Activated gamma-delta T cell treated with anti-CD3 and anti-CD28 coated beads, Interleukin-2, amount 50 U/mL, for 16 hours (primary cell): ENCODE data around the gene SH3BP1.
A peak's percentile ranks its signal among the peaks of the same experiment; 100 is the strongest.
"Not testable (repeated sequence)": the region's sequence is repeated elsewhere in the genome, so short reads cannot be mapped to it uniquely, and the experiment has no call there.

ENCODE experiments used
- DNase-seq: peaks from one replicate; pipeline ENCODE4 v3.0.0-alpha.2; 2020; ENCODE audit warnings: low read depth

The SH3BP1 gene, protein sequence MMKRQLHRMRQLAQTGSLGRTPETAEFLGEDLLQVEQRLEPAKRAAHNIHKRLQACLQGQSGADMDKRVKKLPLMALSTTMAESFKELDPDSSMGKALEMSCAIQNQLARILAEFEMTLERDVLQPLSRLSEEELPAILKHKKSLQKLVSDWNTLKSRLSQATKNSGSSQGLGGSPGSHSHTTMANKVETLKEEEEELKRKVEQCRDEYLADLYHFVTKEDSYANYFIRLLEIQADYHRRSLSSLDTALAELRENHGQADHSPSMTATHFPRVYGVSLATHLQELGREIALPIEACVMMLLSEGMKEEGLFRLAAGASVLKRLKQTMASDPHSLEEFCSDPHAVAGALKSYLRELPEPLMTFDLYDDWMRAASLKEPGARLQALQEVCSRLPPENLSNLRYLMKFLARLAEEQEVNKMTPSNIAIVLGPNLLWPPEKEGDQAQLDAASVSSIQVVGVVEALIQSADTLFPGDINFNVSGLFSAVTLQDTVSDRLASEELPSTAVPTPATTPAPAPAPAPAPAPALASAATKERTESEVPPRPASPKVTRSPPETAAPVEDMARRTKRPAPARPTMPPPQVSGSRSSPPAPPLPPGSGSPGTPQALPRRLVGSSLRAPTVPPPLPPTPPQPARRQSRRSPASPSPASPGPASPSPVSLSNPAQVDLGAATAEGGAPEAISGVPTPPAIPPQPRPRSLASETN

DNA sequence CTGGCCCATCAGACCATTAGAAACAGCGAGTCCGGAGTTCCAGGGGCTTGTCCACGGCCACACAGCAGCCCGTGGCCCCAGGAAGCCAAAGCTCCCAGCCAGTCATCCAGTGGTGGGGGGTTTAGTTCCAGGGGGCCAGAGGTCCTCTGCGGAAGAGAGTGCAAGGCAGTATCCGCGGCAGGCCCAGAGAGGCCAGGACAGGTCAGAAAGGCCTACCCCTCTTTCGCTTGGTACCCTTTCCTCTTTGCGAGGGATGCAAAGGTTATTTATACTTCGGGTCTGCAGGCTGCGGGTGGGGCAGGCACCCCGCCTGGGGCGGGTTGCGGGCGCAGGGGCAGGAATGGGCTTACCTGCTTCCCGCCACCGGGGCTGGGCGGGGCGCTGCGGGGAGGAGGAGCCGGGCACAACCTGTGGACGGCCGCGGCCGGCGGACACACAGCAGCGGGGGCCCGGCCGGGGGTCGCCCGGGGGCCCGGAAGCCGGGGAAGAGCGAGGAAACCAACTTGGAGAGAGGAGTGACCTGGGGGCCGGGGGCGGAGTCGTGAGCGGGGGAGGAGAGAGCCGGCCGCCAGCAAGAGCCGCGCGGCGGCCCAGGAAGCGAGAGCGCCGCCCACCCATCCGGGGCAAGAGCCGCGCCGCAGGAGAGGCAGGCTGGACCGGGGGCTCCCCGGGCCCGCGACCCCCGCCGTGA is at the start of gene SH3BP1:
Gene SH3BP1 (plus strand): TSS at position 600 of the 691 bp plus-strand sequence. CDS start 119 bp downstream, outside the sequence.
- DNase-seq = peak; percentile 41

DNA sequence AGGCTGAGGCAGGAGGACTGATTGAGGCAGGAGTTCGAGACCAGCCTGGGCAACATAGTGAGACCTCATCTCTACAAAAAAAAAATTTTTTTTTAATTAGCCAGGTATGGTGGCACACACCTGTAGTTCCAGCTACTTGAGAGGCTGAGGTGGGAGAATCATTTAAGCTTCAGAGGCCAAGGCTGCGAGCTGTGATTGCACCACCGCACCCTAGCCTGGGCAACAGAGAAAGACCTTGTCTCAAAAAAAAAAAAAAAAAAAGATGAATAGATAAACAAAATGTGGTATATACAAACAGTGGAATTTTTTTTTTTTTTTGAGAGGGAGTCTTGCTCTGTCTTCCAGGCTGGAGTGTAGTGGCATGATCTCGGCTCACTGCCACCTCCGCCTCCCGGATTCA is 48.4 kb upstream of the SH3BP1 start:
- not testable (repeated sequence) for DNase-seq

DNA sequence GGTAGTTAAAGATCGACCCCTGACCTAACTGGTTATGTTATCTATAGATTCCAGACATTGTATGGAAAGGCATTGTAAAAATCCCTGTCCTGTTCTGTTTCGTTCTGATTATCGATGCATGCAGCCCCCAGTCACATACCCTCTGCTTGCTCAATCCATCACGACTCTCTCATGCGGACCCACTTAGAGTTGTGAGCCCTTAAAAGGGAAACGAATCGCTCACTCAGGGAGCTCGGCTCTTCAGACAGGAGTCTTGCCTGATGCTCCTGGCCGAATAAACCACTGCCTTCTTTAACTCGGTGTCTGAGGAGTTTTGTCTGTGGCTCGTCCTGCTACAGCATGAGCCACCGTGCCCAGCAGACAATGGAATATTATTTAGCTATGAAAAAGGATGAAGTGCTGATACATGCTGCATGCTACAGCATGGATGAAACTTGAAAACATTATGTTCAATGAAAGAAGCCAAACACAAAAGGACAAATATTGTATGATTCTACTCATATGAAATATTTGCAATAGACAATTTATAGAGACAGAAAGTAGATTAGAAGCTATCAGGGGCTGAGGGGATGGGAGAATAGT is 47.6 kb upstream of the SH3BP1 start:
- DNase-seq = no peak

DNA sequence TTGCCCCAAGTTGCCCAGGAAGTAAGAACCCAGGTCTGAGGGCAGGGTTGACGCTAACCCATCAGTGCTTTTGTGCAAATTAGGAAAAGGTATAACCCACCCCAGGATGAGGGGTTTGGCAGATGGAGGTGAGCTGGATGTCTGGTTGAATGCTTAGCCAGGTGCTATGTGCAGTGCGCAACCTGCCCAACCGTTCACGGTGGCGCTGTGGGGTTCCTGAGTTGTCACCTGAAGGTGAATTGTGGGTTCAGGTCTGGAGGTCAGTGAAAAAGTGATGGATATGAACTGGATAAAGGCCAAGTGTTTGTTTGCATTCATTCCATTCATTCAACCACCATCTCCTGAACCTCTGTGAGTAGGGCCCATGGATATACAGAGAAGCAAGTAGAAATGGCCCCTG is 45.2 kb upstream of the SH3BP1 start:
- no peak for DNase-seq

DNA sequence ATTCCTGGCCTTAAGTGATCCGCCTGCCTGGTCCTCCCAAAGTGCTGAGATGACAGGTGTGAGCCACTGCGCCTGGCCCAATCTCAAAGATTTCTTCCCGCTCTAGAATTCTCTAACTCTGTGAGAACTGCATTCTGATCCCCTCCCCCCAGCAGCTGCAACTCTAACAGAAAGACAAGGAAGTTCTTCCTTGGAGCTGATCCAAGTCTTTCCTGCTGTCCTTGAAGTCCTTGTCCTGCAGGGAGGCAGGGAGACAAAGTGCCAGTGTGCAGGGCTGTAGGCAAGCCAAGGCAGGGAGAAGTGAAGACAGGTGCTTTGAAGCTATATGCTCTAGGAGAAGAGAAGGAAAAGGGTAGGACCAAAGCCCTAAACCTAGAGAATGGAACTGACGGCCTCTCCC is 40.3 kb upstream of the SH3BP1 start:
- no peak for DNase-seq

DNA sequence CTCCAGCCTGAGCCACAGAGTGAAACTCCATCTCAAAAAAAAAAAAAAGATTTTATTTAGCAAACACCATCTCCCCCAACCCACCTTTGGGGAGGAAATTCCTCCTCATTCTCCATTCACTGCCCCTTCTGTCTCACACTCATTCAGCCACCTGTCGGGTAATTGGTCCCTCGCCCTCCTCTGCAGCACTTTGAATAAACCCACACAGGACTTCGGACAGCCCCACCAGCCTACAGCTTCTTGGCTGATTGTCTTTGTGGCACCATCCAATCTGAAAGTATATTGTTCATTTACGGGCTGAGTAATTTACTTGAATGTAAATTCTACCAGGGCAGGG is 38.3 kb upstream of the SH3BP1 start:
- no peak for DNase-seq

DNA sequence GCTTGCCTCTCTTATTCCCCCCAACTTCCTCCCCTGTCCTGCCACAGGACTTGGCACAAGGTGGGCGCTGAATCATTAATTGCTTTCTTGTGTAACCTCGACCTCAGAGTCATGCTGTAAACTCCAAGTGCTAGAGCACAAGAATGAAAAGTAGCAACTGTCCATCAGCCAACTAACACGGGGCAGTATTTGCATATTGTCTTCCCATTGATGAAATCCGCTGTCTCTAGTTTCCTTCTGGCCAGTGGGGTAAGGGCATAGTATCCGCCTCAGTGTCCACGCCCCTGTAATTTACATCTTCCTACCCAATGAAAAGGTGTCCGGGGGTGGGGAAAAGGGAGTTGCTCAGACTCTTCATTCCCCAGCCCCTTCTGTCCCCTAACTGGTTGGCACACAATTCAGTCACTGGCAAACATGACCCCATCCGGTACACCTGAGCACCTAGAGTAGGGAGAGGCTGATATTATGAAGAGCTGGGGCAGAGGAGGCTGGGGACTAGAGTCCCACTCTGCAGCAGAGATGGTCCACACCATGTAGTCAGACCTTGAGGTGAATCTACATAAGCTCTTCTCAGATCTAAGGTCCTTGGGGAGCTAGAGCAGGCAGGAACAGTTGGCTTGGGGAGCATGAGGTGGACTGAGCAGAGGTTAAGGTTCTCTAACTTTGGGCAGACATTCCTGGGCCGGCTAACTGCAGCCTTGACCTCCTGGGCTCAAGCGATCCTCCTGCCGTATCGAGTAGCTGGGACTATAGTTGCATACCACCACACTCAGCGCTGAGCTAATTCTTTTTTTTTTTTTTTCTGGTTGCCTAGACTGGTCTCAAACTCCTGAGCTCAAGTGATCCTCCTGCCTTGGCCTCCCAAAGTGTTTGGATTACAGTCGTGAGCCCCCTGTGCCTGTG is 37.7 kb upstream of the SH3BP1 start:
- no peak for DNase-seq

DNA sequence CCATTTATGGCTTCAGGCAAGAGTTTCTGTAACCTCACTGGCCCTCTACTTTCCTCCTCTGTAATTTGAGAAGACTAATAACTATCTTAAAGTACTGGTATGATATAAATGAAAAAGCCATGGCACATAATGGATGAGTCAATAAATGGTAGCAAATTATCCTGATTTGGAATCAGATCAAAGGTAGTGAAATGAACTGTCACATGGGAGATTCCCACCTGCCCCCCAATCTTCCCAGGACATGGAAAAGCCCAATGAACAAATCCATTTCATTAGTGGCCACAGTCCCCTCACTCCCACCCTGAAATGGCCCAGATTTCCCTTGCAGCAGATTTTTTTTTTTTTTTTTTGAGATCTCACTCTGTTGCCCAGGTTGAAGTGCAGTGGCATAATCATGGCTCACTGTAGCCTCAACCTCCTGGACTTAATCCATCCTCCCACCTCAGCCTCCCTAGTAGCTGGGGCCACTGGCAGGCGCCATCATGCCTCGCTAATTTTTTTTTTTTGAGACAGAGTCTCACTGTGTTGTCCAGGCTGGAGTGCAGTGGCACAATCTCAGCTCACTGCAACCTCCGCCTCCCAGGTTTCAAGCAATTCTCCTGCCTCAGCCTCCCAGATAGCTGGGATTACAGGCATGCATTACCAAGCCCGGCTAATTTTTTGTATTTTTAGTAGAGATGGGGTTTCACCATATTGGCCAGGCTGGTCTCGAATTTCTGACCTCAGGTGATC is 36.8 kb upstream of the SH3BP1 start:
- DNase-seq = not testable (repeated sequence)

DNA sequence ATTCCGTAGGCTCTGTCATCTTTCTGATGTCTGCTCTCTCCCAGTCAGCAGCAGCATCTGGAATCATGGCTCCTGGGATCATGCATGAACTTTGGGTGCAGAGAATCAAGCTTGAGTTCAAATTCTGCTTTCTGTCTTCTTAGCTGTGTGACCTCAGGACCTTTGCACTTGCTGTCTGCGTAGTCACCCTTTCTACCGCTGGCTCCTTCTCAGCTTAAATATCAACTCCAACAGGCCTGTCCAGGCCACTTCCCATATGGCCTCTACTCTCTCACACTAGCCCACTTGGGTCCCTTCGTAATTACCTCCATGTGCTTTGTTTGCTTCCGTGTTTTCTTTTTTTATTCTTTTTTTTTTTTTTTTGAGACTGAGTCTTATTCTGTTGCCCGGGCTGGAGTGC is 35.4 kb upstream of the SH3BP1 start:
- DNase-seq = no peak

DNA sequence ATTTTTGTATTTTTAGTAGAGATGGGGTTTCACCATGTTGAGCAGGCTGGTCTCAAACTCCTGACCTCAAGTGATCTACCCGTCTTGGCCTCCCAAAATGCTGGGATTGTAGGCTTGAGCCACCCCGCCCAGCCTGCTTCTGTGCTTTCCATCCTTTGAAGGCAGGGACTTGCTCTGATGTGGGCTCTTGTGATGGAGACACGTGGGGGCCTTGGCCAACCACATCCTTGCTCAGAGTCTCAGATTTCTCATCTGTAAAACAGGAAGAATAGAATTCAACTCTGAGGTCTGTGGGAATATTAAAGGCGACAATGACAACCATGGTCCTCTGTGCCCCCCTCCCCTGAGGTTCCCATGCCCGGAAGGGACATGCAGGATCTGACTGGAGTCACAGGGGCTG is 34.6 kb upstream of the SH3BP1 start:
- DNase-seq = peak; percentile 28

DNA sequence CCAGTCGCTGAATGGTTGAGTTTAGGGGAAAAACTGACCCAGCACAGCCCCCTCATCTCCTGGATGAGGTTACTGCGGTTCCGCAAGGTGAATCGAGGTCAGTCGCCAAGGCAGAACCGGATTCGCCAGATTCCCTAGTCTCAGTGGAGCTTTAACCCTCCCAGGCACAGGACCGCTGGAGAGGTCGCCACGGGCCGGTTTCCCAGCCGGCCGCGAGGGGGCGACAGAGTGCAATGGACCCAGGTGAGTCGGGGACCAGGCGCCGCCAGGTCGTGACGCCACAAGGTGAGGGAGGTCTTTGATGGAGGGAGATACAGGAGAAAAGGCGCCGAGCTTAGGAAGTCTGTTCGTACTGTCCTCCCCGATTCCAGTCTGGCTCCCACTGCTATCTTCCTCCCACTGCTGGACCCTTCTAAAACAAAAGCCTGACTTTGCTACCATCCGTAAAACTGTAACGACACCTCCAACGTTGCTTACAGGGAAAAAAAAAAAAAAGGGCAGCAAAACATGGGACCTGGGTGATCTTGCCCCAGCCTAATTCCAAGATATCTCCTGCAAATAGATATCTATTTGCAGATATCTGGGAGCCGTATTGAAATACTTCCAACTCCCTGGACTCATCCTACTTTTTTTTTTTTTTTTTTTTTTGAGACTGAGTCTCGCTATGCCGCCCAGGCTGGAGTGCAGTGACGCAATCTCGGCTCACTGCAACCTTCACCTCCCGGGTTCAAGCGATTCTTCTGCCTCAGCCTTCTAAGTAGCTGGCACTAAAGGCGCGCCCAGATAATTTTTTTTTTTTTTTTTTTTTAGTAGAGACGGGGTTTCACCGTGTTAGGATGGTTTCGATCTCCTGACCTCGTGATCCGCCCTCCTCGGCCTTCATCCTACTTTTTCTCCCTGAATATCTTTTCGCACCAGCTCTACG is 32.2 kb upstream of the SH3BP1 start:
- DNase-seq = peak; percentile 88

DNA sequence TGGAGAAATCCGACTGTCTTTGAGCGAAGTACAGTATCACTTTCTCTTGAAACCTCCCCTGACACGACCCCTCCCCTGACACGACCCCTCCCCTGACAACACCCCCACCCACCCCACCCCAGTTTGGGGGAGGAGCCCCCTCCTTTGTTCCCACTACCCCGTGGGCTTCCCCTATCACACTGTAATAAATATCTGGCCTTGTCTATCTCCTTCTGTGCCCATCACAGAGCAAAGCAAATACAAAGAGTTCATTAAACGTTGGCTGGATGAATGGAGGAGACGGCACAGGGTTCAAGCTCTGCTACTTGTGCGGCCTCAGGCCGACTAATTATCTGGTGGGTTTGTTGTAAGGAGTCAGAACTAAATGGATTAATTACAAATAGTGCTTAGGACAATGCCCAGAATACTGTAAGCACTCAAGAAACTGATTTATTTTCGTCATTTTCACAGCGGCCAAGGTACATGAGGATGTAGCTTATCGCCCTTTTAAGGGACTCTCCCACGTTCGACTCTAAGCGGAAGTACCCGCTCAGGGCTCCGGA is 31.5 kb upstream of the SH3BP1 start:
- no peak for DNase-seq

DNA sequence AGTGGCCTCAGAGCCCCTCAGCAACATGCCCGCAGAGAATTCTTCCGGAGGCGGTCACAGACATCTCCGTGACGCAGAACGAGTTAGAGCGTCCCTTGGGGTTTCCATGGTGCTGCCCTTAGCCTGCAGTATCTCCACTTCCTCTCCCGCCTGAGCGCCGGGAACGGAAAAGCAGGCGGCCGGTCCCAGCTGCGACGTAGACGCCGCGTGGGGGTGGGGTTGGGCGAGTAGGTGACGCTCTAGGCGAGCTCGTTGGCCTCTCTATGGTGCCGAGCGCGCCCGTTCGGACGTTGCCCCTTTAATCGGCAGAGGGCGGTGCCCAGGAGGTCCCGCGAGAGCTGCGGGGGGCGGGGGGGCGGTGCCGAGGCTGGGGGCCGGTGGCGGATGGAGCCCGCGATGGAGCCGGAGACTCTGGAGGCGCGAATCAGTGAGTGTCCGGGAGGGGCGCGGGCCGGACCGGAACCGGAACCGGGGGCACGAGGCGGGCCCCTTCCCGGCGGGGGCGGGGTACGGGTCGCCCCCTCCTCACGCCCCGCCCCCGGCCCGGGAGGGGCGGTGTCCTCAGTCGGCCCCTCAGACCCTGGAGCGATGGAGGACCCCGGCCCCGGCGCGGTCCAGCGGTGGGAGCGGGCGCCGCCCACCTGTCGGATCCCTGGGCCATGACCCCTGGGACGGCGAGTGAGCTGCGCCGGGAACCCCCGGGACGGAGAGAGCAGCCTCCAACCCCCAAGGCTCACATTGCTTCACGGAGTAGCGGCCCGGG is 30.8 kb upstream of the SH3BP1 start, which contains the start of gene GGA1:
Gene GGA1 (plus strand): TSS at position 358 of the 763 bp plus-strand sequence. CDS start 27 bp downstream, at position 385.
- peak; percentile 94 for DNase-seq

DNA sequence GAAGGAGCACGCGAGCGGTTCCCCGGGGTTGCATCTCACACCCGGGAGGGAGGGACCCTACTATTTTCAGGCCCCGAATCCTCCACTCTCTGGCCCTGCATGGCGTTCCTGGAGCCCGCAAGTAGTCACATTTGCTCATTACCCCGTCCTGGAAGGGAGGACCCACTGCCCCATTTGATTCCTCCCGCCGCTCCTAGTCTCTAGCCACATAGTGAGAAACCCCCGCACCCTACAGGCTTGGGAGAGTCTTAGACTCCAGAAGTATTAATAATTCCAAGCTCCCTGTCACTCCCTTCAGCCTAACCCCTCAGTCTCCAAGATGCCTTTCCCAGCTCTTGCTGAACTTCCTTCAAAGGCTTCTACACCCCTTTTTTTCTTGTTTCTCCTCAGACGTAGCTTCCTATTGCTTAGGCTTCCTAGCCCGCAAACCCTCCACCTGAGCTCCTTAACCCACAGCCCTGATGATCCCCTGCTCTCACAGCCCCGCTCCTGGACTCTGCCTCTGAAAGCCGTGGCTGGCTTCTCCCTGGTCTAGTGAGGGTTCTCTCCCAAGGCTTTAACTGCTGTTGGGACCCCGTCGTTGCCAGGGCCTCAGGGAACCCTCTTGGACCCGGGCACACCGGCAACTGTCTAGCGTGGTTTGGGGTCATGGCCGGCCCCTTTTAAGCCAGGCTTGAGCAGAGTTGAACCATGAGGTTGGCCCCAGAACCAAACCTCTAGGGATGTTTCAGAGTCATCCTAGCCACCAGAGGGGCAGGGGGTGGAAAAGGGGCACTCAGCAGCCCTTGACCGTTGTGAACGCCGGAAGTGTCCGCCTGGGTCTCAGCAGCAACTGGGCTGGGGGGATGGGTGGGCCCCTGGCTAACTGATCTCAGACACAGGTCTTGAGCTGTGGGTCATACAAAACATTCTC is 30.0 kb upstream of the SH3BP1 start:
- DNase-seq = no peak

DNA sequence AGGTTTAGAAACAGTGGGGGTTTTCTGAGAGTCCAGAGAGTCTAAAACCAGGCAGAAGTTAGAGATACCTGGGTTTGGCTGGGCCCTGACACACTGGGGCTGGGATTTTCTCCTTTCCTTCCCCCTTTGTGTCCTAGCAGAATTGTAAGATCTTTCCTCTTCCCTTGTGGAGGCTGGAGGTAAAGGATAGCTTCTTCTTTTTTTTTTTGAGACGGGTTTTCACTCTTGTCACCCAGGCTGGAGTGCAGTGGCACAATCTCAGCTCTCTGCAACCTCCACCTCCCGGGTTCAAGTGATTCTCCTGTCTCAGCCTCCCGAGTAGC is 29.4 kb upstream of the SH3BP1 start:
- not testable (repeated sequence) for DNase-seq

DNA sequence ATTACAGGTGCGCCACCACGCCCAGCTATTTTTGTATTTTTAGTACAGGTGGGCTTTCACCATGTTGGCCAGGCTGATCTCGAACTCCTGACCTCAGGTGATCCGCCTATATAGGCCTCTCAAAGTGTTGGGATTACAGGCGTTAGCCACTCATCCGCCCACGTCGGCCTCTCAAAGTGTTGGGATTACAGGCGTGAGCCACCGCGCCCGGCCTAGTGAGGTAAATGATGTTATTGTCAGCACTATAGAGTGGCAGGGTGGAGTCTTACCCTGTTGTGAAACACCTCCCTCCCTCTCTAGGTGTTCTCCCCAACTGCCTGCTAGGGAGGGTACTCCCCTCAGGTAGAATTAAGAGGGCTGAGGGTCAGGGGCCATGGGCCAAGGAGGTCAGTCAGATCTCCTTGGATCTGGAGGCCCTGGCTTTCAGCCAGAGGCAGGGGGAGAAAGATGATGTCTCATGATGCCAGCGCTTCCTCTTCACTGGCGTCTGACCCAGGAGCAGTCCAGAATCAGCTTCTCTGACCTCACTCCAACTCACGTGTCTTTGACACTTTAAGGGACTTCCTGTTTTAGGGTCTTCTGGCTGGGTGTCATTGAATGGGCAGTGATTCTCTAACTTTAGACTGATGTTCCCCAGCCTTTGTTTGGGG is 28.9 kb upstream of the SH3BP1 start:
- DNase-seq = no peak

DNA sequence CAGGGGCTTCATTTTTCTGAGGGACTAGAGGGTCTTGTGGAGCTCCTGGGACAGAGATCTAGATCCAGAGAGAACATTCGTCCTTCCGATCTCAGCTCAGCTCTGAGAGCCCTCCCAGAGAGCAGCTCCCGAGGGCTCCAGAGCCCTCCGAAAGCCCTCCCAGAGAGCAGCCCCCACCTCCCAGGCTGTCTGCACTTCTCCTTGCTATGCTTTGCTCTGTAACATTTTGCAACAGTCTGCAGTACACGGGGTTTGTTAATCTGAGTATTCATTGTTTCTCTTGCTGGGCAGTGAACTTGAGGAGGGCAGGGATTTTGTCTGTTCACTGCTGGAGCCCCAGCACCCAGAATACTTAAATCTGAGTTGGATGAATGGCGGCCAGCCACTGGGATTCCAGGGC is 28.3 kb upstream of the SH3BP1 start:
- DNase-seq = no peak
